Skin epidermis (tissue), 12 donors: ENCODE results near the gene METAP2.

Experiments
- H3K27ac ChIP-seq, 21 experiments: fragments of 200-600 bp; sonication (generic) in 11 of 21; one replicate each; pipeline ENCODE4 v1.5.0; 2020; ENCODE audit warnings: mild to moderate bottlenecking in 3 of 21, inconsistent platforms in 2 of 21, moderate library complexity in 2 of 21
- H3K4me3 ChIP-seq, 7 experiments: fragments of 200-600 bp; sonication (generic) in 2 of 7; one replicate each; pipeline ENCODE4 v1.5.0; 2020; ENCODE audit warnings: inconsistent platforms in 2 of 7, mild to moderate bottlenecking in 2 of 7, moderate library complexity in 1 of 7

Gene METAP2

DNA sequence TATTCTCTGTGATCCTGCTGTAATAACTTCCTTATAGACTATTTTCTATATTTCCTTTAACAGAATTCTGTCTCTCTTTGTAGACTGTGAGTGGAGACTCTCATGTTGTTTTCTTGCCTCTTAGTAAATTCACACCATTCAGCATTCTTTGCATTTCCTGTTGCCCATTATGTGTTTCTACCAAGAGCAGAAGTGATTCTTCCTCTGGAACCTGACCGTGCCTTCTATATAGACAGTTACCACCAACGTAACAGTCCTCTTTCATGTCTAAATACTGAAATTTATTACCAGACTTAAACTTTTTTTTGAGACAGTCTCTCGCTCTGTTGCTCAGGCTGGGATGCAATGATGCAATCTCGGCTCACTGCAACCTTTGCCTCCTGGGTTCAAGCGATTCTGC is 31.1 kb downstream of the METAP2 start:
- H3K27ac ChIP-seq: no peak overlapping the region
- H3K4me3 ChIP-seq: no peak overlapping the region

DNA sequence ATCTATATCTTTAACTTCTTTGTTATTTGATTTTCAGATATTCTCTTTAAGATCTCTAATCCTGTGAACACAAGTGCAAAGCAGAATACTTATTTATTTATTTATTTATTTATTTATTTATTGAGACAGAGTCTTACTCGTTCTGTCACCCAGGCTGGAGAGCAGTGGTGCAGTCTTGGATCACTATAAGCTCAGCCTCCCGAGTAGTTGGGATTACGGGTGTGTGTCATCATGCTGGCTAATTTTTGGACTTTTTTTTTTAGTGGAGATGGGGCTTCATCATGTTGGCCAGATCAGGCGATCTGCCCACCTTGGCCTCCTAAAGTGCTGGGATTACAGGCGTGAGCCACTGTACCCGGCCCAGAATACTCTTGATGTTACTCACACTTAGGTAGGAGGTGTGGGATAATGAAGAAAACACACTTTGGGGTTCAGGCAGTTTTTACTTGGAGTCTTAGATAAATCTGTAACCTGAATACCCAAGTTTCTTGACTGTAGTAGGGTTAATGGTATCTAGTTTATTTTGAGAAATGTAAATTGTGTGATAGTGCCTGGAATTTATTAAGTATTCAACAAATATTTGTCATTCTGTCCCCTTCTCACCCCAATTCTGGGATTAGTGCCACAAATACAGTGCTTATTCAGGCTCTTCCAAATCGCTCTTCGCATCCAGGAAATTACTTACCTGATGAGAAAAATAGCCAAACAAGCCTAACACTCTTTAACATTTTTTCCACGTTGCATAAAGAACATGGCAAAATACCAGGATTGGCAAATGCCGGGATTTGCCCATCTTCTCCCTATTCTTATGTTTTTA is 33.0 kb downstream of the METAP2 start:
- Histone ChIP-seq H3K27ac (no peak overlapping the region), H3K4me3 (no peak overlapping the region)

DNA sequence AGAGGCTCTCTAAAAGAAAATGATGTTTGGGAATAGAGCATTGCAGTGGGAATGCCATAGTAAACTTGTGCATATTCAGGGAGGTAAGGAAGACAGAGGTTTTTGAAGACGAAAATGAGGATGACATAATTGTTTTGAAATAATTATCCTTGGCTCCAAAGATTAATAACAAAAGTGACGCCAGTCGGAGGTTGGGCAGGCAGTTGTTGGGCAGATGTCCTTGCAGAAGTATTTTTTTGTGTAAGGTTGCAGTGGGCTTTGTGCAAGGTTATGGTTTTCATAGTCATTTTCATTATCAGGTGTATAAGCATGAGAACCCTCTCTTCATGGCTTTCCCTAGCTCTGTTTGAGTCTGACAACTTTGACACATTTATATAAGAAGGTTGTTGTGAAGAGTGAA is 35.3 kb downstream of the METAP2 start:
- H3K4me3 ChIP-seq: no peak overlapping the region
- no peak overlapping the region for H3K27ac ChIP-seq

DNA sequence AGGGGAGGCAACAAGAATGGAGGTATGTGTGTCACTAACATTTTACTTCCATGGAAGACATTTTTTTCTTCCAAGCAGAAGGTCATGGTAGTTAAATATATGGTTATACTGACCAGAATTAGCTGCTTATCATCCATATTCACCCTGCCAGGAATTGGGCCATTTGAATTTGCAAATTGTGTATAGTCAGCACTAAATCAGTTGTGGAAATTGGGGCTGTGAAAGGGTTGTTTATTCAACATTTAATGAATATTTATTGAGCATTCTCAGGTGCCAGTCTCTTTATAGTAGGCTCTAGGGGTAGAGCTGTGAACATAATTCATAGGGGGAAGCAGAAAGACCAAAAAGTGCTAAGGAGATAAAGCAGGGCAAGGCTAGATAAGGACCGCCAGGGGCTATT is 38.0 kb downstream of the METAP2 start:
- Histone ChIP-seq H3K27ac (no peak overlapping the region), H3K4me3 (no peak overlapping the region)

DNA sequence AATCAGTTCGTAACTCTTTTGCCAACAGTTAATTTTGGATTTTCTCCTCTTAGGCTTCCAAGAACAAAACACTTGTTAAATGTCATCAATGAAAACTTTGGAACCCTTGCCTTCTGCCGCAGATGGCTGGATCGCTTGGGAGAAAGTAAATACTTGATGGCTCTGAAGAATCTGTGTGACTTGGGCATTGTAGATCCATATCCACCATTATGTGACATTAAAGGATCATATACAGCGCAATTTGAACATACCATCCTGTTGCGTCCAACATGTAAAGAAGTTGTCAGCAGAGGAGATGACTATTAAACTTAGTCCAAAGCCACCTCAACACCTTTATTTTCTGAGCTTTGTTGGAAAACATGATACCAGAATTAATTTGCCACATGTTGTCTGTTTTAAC is 39.6 kb downstream of the METAP2 start:
- Histone ChIP-seq H3K4me3 (no peak overlapping the region), H3K27ac (no peak overlapping the region)

DNA sequence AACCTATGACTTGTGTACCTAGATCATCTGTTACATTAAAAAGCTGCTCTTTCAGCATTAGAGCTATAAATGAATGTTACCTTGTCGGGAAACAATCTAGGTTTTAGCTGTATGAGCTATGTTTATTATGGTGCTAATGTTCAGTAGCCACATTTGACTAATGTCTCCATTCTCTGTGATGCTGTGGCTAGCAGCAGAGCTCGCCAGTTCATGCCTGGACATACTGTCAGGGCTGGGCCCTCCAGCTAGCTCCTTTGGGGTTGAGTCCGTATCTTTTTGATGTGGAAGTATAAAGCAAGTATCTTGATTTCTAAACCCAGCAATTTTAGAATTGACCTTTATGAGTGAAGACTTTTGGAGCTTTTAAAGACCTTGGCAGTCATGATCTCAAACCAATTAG is 41.2 kb downstream of the METAP2 start:
- Histone ChIP-seq H3K27ac (no peak overlapping the region), H3K4me3 (no peak overlapping the region)

DNA sequence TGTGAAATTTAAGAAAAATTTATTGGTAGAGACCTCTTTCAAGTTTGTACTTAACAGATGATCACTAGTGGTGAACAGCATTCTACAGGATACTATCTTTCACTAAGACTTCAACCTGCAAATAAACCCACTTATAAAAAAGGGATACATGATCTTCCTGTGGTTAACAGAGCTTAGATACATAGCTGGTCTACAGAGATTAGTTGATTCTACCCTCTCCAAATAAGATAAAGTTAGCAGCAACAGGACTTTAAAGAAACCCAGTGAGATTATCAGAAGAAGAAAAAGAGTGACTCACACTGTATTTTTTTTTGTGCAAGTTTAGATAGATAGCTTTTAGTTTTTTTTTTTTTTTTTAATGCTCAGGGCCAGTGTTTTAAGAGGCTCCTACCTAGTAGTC is 42.8 kb downstream of the METAP2 start:
- Histone ChIP-seq H3K27ac (no peak overlapping the region), H3K4me3 (no peak overlapping the region)

DNA sequence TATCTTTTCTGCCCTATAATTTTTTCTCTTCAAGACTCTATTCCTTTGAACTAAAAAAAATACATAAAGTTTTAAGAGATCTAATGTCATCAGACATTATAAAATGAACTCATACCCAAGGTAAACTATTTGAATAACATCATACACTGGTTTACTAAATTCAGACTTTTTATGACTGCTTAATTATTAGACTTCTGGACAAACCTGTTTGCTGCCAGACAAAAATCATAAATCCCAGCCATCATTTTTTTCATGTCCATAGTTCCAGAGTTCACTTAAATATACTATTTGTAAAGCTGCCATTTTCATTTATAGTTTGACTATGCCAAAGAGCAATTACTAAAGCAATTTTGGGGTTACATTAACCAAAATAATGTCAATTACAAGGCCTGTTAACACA is 43.3 kb downstream of the METAP2 start:
- Histone ChIP-seq H3K27ac (no peak overlapping the region), H3K4me3 (no peak overlapping the region)

DNA sequence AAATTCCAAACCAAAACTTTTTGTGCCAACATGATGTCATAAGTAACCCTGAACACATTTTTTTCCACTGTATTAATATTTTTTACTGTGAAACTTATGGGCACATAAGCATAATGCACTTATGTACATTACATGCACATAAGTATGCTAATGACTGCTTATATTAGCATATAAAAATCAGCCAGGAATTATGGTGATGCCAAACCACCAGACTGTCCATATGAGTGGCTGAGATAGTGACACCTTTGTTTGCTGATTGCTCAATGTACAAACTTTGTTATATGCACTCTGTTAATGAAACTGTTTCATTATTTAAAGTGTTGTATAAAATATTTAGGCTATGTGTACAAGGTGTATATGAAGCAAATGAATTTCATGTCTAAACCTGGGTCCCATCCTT is 45.0 kb downstream of the METAP2 start:
- no peak overlapping the region for H3K27ac ChIP-seq
- no peak overlapping the region for H3K4me3 ChIP-seq

DNA sequence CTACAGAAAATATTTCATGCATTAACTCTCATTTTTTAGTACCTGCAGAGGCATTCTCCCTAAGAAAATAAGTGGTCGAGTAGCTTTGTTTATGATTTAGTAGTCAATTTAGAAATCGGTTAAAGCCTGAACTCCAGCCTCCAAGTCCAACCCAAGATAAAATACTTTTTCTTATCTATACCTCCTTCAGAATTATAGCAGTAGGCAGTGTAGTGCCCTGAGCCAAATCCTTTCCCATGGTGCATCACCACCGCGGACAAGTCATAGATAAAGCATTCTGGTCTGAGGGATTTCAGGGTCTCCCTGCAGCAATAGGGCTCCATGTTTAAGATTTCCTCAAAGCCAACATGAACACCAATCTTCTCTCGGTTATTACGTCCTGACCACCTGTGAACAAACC is 46.9 kb downstream of the METAP2 start:
- no peak overlapping the region for H3K27ac ChIP-seq

DNA sequence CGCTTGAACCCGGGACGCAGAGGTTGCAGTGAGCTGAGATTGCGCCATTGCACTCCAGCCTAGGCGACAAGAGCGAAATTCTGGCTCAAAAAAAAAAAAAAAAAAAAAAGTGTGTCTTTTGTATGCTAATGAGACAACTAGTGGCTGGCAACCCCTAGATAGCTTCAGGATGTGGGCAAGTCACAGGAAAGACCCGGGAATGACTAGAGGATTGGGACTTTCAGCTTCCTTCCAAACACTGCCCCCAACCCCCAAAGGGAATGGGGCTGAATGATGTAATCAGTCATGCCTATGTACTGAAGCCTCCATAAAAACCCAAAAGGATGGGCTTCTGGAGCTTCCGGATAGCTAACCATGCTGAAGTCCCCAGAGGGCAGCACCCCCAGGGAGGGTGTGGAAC is 48.7 kb downstream of the METAP2 start:
- Histone ChIP-seq H3K4me3 (no peak overlapping the region), H3K27ac (no peak overlapping the region)

More for the DNA sequence above, 46.9 kb downstream of the METAP2 start:
- no peak overlapping the region for H3K4me3 ChIP-seq

DNA sequence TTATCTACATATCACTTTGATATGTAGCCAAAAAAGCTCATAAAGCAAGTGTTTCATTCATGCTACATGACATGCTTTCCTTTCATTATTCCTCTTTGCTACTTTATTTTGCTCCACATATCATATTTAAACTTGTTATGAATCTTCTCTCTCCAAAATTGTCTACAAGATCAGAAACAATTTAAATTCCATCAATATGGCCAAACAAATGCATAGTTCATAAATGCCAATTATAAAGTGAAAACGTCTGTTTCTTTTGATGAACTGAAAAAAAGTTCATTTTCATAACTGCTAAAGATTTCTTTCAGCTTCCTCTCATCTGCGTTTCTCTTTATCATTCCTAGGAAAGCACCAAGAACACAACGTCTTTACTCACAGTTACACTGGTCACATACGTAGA is 54.5 kb downstream of the METAP2 start:
- no peak overlapping the region for H3K4me3 ChIP-seq
- H3K27ac ChIP-seq: no peak overlapping the region

DNA sequence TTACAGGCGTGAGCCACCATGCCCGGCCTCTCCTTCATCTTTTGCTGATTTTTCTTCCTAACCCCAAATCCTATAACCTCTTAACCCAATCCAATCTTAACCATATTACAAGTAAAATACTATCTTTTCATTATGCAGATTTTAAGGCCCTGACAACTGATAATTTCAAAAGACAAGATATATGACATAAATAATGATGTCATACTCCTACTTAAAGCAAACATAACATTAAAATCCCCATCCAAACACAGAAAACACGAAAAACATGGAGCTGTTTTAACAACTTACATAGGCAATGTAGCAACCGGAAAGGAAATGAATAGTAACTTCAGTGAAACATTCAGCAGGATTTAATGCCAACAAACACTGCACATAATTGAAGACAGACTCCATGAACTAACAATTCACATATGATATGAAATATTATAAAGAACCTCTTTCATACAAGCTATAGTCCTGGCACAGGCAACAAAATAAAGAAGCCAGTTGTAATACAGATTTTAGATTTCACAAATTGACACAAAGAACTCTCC is 55.8 kb downstream of the METAP2 start:
- Histone ChIP-seq H3K27ac (no peak overlapping the region), H3K4me3 (no peak overlapping the region)

DNA sequence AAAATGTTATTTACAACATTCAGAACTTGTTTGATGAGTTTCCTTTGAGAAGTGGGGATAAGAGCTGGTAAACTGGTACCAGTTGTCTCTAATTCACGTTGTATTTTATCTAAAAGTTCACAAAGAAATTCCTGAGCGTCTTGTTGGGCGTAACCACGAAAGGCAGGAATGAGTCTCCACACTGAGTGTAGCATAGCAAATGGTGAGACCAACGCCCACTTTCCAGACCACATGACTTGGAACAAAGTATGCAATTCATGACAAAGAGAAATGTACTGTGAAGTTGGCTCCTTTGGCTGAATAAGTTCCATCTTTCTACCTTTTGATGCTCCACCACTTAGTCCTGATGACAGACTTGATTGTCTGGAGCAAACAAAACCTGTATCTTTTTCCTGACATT is 58.9 kb downstream of the METAP2 start:
- Histone ChIP-seq H3K4me3 (no peak overlapping the region), H3K27ac (no peak overlapping the region)

DNA sequence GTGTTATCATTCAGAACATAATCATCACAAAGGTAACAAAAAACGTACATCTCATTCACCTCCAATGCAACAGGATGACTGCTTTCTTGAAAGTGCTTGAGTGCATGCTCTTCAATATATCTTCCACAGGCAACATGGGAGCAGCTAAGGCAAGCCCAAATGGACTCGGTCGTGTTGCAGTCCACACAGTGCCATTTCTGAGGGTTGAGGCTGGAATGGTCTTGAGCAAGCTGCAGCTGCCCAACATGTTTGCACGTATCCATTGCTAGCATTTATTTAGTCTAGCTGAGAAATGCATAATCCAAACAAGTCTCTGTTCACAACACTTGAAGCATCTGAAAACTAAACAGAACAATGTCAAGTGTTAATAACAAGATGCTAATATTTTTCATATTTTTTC is 60.0 kb downstream of the METAP2 start:
- H3K27ac ChIP-seq: no peak overlapping the region

DNA sequence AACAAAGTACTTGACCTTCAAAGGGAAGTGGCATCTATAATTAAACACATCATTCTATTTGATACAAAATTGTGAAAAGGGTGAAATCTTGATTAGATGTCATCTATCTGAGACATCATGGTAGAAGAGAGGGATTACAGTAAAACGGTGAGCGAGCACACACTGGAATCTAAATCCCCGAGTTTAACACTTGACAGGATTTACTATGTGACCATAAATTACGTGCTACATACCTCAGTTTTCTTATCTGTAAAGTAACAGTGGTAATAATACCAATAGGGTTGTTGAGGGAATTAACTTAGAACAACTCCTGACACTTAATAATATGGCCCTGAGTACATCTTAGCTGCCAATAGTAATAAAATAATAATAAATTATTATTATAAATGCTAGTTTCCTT is 64.1 kb downstream of the METAP2 start:
- no peak overlapping the region for H3K27ac ChIP-seq

More for the DNA sequence above, 60.0 kb downstream of the METAP2 start:
- H3K4me3 ChIP-seq: no peak overlapping the region

DNA sequence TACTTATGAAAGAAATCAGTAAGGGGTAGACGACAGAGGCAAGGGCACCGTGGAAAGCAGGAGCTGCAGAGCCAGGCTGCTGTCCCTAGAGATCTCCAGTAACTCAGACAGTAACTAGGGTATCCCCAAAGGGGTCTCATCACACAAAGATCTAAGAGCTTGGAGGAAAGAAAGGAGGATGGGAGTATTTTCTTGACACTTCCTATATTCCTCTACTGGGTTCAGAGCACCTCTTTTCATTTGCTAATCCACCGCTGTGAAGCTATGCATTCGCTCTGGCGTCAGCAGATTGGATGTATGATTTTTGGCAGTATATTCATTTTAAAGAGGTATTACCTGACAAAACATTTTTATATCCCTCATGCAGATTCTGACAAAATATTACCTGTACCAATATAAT is 64.7 kb downstream of the METAP2 start:
- Histone ChIP-seq H3K4me3 (no peak overlapping the region), H3K27ac (no peak overlapping the region)

More for the DNA sequence above, 64.1 kb downstream of the METAP2 start:
- no peak overlapping the region for H3K4me3 ChIP-seq

DNA sequence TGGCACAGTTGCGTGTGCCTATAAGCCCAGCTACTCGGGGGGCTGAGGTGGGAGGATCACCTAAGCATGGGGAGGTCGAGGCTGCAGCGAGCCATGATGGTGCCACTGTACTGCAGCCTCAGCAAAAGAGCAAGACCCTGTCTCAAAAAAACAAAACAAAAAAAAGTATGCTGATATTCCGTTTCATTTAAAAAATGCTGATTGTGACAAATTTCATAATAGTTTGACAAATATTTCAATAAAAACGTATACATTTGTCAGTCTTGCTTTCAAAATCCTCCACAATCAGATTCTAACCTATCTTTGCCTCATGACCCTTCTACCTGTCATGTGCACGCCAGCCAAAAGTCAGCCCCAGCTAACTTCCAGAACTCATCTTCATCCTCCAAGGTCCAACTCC is 67.5 kb downstream of the METAP2 start:
- H3K4me3 ChIP-seq: no peak overlapping the region
- H3K27ac ChIP-seq: no peak overlapping the region

DNA sequence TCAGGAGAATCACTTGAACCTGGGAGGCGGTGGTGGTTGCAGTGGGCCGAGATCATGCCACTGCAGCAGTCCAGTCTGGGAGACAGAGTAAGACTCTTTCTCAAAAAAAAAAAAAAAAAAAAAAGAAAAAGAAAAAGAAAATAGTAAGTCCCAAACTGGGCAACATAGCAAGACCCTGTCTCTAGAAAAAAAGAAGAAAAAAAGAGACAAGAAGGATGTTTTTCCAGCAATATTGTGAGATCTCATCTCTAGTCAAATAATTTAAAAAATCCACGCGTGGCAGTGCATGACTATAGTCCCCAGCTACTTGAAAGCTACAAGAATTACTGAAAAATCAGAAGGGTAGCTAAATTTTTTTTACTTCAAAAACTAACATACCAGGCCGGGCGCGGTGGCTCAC is 69.4 kb downstream of the METAP2 start:
- Histone ChIP-seq H3K27ac (no peak overlapping the region), H3K4me3 (no peak overlapping the region)

DNA sequence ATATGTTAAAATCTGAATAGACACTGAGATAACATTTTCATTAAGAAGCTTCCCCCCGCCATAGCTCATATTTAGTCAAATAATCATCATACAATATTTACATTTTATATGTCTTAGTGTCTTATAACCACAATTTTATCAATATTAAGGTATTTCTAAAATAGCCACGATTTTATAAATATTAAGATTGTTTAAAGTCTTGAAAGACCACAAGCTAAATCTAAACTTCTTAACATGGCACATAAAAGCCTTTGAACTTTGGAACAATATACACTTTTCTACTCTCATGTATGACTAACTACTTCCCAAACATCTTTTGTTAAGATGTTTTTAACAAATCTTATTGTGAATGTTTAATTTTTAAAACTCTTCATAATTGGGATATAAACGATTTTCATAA is 70.8 kb downstream of the METAP2 start:
- H3K4me3 ChIP-seq: no peak overlapping the region
- no peak overlapping the region for H3K27ac ChIP-seq

DNA sequence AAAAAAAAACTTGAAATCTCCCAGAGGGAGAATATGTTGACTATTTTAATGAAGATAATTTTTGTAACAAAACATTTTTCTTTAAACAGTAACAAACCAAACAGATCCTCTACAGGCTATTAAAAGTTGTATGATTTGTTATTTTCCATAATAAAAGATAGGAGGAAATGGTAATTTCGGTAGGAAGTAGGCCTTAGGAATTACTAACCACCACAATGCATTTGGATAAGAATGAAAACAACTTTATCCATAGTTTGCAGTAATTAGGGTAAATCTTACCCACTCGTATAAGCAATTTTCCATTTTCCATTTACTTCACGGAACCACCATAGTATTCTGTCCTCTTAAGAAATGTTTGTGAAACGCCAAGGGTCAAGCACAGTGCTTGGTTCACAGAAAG is 71.4 kb downstream of the METAP2 start:
- no peak overlapping the region for H3K4me3 ChIP-seq
- H3K27ac ChIP-seq: no peak overlapping the region
